ENCODE results near the gene WDFY4. TPM values are rescaled to one million over a fixed set of nuclear protein-coding genes. Genes with fewer than 3 reads are reported as not detected.

The WDFY4 gene
- total and polyA plus RNA-seq, 4 donors, result 0.57 to 7.1 (median 2.0) TPM

DNA sequence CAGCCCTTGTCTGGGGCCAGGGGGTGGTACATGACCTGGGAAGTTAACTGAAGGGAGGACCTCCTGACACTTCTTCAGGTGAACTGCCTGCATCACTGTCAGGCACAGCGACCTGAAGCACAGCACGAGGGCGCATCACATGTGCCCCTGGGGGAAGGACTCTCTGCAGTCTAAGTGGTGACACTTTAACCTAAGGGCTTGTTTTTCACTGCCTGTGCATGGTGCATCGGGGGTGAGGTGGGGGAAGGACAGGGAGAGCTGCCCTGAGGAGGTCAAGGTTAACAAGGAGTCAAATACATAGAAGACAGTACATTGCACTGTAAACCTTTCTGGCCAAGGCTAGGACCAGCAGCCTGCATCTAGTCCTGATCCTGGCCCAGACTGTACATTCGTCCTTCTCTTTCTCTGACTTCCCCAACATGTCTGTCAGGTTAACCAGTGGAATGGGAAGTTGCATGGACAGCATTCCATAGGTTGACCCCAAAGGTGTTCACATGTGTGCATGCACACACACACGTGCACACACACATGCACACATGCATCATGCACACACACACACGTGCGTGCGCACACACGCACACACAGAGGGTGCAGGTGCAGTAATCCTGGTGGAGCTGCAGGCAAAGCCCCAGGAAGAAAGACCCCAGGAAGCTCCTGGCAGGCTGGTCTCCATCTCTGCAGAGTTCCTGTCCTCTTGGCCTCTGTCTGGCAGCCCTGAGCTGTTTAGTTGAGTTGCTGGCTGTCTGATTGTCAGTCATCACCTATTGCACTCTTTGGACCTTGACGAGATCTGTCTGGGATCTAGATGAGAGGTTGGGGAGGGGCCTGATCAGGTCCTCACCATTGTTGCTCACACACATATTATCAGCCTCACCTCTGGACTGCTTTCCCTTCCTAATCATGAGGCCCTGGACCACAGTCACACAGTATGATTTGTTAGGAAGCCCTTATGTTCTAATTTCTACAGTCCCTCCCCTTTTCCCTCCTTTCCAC is 37.8 kb downstream of the WDFY4 start (continued):
- TF ChIP-seq, protein P1, sequence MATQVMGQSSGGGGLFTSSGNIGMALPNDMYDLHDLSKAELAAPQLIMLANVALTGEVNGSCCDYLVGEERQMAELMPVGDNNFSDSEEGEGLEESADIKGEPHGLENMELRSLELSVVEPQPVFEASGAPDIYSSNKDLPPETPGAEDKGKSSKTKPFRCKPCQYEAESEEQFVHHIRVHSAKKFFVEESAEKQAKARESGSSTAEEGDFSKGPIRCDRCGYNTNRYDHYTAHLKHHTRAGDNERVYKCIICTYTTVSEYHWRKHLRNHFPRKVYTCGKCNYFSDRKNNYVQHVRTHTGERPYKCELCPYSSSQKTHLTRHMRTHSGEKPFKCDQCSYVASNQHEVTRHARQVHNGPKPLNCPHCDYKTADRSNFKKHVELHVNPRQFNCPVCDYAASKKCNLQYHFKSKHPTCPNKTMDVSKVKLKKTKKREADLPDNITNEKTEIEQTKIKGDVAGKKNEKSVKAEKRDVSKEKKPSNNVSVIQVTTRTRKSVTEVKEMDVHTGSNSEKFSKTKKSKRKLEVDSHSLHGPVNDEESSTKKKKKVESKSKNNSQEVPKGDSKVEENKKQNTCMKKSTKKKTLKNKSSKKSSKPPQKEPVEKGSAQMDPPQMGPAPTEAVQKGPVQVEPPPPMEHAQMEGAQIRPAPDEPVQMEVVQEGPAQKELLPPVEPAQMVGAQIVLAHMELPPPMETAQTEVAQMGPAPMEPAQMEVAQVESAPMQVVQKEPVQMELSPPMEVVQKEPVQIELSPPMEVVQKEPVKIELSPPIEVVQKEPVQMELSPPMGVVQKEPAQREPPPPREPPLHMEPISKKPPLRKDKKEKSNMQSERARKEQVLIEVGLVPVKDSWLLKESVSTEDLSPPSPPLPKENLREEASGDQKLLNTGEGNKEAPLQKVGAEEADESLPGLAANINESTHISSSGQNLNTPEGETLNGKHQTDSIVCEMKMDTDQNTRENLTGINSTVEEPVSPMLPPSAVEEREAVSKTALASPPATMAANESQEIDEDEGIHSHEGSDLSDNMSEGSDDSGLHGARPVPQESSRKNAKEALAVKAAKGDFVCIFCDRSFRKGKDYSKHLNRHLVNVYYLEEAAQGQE (IDR thresholded peaks at IDR 0.05), result no peak
- TF ChIP-seq RAD21 (IDR thresholded peaks at IDR 0.05), result no peak
- no peak for TF ChIP-seq NR2F2 (IDR thresholded peaks at IDR 0.05)
- TF ChIP-seq HNF4G (IDR thresholded peaks at IDR 0.05), result no peak
- TF ChIP-seq, protein P2, sequence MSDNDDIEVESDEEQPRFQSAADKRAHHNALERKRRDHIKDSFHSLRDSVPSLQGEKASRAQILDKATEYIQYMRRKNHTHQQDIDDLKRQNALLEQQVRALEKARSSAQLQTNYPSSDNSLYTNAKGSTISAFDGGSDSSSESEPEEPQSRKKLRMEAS (IDR thresholded peaks at IDR 0.05), result no peak
- no peak for TF ChIP-seq GABPA (IDR thresholded peaks at IDR 0.05 in 1 of 2, conservative IDR thresholded peaks at IDR 0.05 in 1 of 2)
- no peak for TF ChIP-seq JUND (IDR thresholded peaks at IDR 0.05)
- no peak for TF ChIP-seq RXRA (IDR thresholded peaks at IDR 0.05)
- TF ChIP-seq EGR1 (IDR thresholded peaks at IDR 0.05; ENCODE audit: low read depth in 2 of 2), result no peak
- no peak for TF ChIP-seq YY1 (IDR thresholded peaks at IDR 0.05)
- TF ChIP-seq FOXA2 (IDR thresholded peaks at IDR 0.05), result no peak
- TF ChIP-seq HNF4A (conservative IDR thresholded peaks at IDR 0.05), result no peak
- TF ChIP-seq TAF1 (conservative IDR thresholded peaks at IDR 0.05), result no peak

DNA sequence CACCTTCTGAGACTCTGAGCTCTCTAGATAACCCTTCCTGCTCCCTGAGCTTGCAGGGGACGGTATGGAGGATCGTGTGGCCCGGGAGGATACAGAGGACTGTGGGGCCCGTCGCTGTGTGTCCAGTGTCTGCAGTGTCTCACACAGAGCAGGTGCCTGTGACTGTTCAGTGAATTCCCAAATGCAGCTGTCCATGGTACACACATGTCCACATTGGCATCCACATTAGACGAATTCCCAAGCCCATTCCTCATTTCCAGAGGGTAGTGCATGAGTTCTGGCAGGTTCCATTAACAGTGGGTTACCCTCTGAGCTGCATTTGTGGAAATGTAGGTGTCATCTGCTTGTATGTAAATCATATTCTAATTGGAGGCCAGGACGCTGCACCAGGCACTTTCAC is 39.5 kb downstream of the WDFY4 start:
- Histone ChIP-seq H3K4me3 (ENCODE audit: low read depth in 1 of 3, low read length in 3 of 3) (no peak overlapping the region), H3K27me3 (ENCODE audit: control insufficient read depth in 4 of 4, insufficient read depth in 4 of 4, low read length in 3 of 4) (no peaks in the 10 kb centered on the region), H3K9me3 (ENCODE audit: control insufficient read depth in 4 of 4, low read length in 3 of 4) (no peaks in the 10 kb centered on the region), H3K27ac (ENCODE audit: low read depth in 1 of 2, low read length in 2 of 2) (no peak overlapping the region), H3K9ac (ENCODE audit: low read depth in 1 of 2, low read length in 2 of 2) (no peak overlapping the region), H3K4me1 (ENCODE audit: control insufficient read depth in 4 of 4, insufficient read depth in 4 of 4, low read length in 3 of 4) (no peaks in the 10 kb centered on the region), H3K36me3 (ENCODE audit: control insufficient read depth in 4 of 4, insufficient read depth in 3 of 4, low read depth in 1 of 4, low read length in 3 of 4) (no peaks in the 10 kb centered on the region)
- TF ChIP-seq HNF4A (conservative IDR thresholded peaks at IDR 0.05) (no peak), RXRA (IDR thresholded peaks at IDR 0.05) (no peak), SP1 (IDR thresholded peaks at IDR 0.05) (no peak), NR2F2 (IDR thresholded peaks at IDR 0.05) (no peak), JUND (IDR thresholded peaks at IDR 0.05) (no peak), TAF1 (conservative IDR thresholded peaks at IDR 0.05) (no peak), GABPA (IDR thresholded peaks at IDR 0.05 in 1 of 2, conservative IDR thresholded peaks at IDR 0.05 in 1 of 2) (no peak), RAD21 (IDR thresholded peaks at IDR 0.05) (no peak)
- TF ChIP-seq, protein P1 (IDR thresholded peaks at IDR 0.05), result no peak
- 78% methylated on average over 7 of the region's 7 CpGs for WGBS
- DNase-seq (ENCODE audit: low spot score), result no peak

Data from liver (tissue), 9 donors.